BE2C (cell line): ENCODE results near the gene FAM9C.

Source experiments
- DNase-seq: peaks from one replicate; pipeline ENCODE4 v3.0.0-alpha.2; 2020
- H3K27me3 ChIP-seq: fragments of 250-450 bp; sonication (Bioruptor Pico); 2 replicates; pipeline ENCODE4 v1.5.1; 2020; ENCODE audit warnings: mild to moderate bottlenecking
- H3K36me3 ChIP-seq: fragments of 250-450 bp; sonication (Bioruptor Pico); 2 replicates; pipeline ENCODE4 v1.5.1; 2020; ENCODE audit warnings: mild to moderate bottlenecking
- H3K4me1 ChIP-seq: fragments of 250-450 bp; sonication (Bioruptor Pico); 2 replicates; pipeline ENCODE4 v1.5.1; 2020
- H3K4me3 ChIP-seq: 2 replicates; pipeline ENCODE4 v1.5.1; 2011; ENCODE audit warnings: low read depth, low read length
- H3K9me3 ChIP-seq: fragments of 250-450 bp; sonication (Bioruptor Pico); 2 replicates; pipeline ENCODE4 v1.5.1; 2020
- TF ChIP-seq, protein P1 (sequence below): IDR thresholded peaks from 2 replicates; pipeline ENCODE4 v1.5.1; 2012; ENCODE audit warnings: mild to moderate bottlenecking, low read depth, low read length

Gene FAM9C

GRCh38 chrX:13055486-13055885, 11.1 kb upstream of the FAM9C start:
- Histone ChIP-seq H3K4me3 (no peak overlapping the region), H3K36me3 (no peaks in the 10 kb centered on the region), H3K4me1 (no peaks in the 10 kb centered on the region), H3K9me3 (no peaks in the 10 kb centered on the region), H3K27me3 (no peaks in the 10 kb centered on the region)
- no peak for DNase-seq
- TF ChIP-seq, protein P1, sequence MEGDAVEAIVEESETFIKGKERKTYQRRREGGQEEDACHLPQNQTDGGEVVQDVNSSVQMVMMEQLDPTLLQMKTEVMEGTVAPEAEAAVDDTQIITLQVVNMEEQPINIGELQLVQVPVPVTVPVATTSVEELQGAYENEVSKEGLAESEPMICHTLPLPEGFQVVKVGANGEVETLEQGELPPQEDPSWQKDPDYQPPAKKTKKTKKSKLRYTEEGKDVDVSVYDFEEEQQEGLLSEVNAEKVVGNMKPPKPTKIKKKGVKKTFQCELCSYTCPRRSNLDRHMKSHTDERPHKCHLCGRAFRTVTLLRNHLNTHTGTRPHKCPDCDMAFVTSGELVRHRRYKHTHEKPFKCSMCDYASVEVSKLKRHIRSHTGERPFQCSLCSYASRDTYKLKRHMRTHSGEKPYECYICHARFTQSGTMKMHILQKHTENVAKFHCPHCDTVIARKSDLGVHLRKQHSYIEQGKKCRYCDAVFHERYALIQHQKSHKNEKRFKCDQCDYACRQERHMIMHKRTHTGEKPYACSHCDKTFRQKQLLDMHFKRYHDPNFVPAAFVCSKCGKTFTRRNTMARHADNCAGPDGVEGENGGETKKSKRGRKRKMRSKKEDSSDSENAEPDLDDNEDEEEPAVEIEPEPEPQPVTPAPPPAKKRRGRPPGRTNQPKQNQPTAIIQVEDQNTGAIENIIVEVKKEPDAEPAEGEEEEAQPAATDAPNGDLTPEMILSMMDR: no peak

DNA sequence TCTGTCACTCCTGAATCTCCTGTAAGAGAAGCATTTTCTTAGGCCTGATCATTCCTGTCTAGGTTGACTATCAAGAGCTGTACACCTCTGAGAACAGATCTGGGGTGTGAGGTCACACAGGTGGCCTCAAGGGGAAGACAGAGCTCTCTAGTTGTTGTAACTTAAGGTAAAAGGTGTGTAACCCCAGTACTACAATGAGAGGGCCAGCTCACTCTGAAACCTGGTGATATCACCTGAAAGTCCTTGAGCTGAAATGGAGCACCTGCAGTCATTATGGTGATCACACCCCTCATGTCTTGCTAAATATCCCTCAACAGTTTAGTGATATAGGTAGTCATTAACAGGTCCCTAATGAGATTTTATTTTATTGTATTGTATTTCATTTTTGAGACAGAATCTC, 8.8 kb upstream of the FAM9C start:
- no peaks in the 10 kb centered on the region for H3K27me3 ChIP-seq
- no peak for DNase-seq
- H3K9me3 ChIP-seq: no peaks in the 10 kb centered on the region
- TF ChIP-seq, protein P1: no peak
- no peaks in the 10 kb centered on the region for H3K4me1 ChIP-seq
- no peak overlapping the region for H3K4me3 ChIP-seq
- no peaks in the 10 kb centered on the region for H3K36me3 ChIP-seq

DNA sequence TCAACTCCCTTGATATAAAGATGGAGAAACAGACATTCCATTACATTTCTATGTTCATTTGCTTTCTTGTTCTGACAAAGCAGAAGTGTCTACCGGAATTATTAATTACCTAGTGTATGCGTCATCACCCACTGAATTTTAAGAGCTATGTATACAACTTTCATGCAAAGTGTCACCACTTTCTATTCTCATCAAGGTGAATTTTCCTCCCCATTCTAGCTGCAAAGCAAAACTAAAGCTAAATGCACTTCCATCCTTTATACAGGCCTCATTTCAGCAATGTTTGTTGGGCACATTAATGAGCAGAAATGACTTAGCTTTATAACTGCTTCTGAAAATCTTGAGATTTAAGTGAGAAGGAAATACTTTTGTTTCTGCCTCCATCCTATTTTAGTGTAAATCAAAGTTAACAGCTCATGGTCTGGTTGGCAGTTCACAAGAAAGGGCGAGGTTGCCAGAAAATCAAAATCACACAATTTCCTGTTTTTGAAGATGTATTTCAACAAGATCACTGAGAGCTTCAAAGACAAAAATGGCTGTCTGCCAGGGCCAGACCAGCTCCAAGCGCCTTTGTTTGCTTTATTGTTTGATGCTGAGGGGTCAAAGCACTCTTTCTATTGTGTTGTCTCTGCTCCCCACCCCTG, 7.2 kb upstream of the FAM9C start:
- Histone ChIP-seq H3K9me3 (no peaks in the 10 kb centered on the region), H3K4me1 (no peaks in the 10 kb centered on the region), H3K27me3 (no peaks in the 10 kb centered on the region), H3K4me3 (no peak overlapping the region), H3K36me3 (no peaks in the 10 kb centered on the region)
- no peak for DNase-seq
- TF ChIP-seq, protein P1: no peak

DNA sequence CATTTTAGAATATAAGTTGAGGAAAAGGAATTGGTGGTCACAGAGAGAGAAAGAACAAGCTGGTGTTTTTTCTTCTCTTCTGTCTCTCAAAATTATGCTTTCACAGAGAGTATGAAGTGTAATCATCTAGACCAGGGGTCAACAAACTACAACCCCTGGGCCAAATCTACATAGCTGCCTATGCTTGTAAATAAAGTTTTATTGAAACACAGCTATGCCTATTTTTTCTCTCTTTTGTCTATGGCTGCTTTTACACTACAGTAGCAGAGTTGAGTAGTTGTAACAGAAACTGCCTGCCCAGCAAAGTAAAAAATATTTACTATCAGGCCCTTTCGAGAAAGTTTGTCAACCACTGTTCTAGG, 6.7 kb upstream of the FAM9C start:
- TF ChIP-seq, protein P1: no peak
- no peaks in the 10 kb centered on the region for H3K27me3 ChIP-seq
- DNase-seq: no peak
- no peaks in the 10 kb centered on the region for H3K9me3 ChIP-seq
- H3K4me1 ChIP-seq: no peaks in the 10 kb centered on the region
- H3K4me3 ChIP-seq: no peak overlapping the region
- no peaks in the 10 kb centered on the region for H3K36me3 ChIP-seq

DNA sequence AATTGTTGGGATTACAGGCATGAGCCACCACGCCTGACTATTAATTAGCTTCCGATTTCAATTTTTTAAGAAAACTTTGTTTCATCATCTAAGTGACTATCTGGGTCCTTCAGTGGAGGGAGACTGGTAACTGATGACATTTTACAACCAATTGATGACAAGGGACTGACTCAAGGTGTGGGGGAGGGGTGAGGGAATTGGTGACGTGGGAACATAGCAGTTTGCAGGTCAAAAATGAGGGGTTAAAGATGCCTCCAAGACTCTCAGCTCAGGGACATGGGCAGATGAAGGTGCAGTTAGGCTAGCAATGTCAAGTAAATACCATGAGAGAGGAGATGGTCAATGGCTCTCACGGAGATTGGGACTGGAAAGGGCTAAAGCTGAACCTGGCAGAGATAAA, 5.7 kb upstream of the FAM9C start:
- Histone ChIP-seq H3K4me1 (no peaks in the 10 kb centered on the region), H3K27me3 (no peaks in the 10 kb centered on the region), H3K36me3 (no peaks in the 10 kb centered on the region), H3K4me3 (no peak overlapping the region), H3K9me3 (no peaks in the 10 kb centered on the region)
- no peak for DNase-seq
- TF ChIP-seq, protein P1: no peak

DNA sequence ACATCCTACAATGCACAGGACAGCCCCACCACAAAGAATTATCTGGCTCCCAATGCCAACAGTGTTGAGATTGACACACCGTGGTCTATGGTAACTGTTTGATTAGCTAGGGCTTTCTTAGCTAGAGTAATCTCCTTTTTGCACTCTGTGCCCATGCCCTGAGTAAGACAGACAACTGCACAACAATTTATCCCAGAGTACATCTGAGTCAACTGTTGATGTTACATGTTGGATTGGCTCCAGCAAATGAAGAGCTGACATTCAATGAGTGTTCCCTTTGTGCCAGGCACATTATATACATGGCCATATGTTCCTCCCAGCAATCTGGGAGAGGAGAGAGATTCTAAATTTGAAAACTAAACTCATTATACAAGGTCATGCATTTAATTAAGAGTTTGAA, 3.9 kb upstream of the FAM9C start:
- H3K4me1 ChIP-seq: no peaks in the 10 kb centered on the region

More for the DNA sequence above, 3.9 kb upstream of the FAM9C start:
- TF ChIP-seq, protein P1: no peak
- Histone ChIP-seq H3K27me3 (no peaks in the 10 kb centered on the region), H3K4me3 (no peak overlapping the region), H3K9me3 (no peaks in the 10 kb centered on the region), H3K36me3 (no peaks in the 10 kb centered on the region)
- DNase-seq: no peak
